HCT116 (cell line): ENCODE results near the gene DAND5.

Experiments
- CTCF ChIP-seq, 3 experiments: fragments of 200-600 bp in 1 of 3; sonication (generic) in 1 of 3; IDR thresholded peaks in 2 of 3; conservative IDR thresholded peaks in 1 of 3; 2 replicates each; pipeline ENCODE4 v1.5.1; 2012 to 2017; ENCODE audit warnings: low read depth in 2 of 3, low read length in 2 of 3, antibody characterized with exemption in 1 of 3, borderline replicate concordance in 1 of 3, control low read depth in 1 of 3, mild to moderate bottlenecking in 1 of 3, mixed read lengths in 1 of 3, mixed run types in 1 of 3, moderate library complexity in 1 of 3; ENCODE audit not compliant: insufficient read depth in 1 of 3
- POLR2AphosphoS5 ChIP-seq: IDR thresholded peaks from 2 replicates; pipeline ENCODE4 v1.6.1; 2011; ENCODE audit warnings: mild to moderate bottlenecking, low read depth, low read length, moderate library complexity
- REST ChIP-seq: IDR thresholded peaks from 2 replicates; pipeline ENCODE4 v1.6.1; 2012; ENCODE audit warnings: low read depth

- TF ChIP-seq REST, result no peak
- no peak for TF ChIP-seq CTCF (IDR thresholded peaks at IDR 0.05 in 2 of 3, conservative IDR thresholded peaks at IDR 0.05 in 1 of 3; ENCODE audit: borderline replicate concordance in 1 of 3, insufficient read depth in 1 of 3, low read depth in 2 of 3, low read length in 2 of 3)
- no peak for TF ChIP-seq POLR2AphosphoS5
These were observed 29.4 kb upstream of the DAND5 start for GRCh38 chr19:12939975-12940423.
